Osteoblast (primary cell): ENCODE measurements around the gene HDAC4. TPM values are rescaled to one million over a fixed set of nuclear protein-coding genes. Genes with fewer than 3 reads are reported as not detected.

Source experiments
- DNase-seq: peaks from one replicate; pipeline ENCODE4 v3.0.0; 2011; ENCODE audit warnings: low spot score, mixed read lengths; ENCODE audit not compliant: insufficient read length; ENCODE audit errors: missing footprints
- H2AFZ ChIP-seq: 2 replicates; pipeline ENCODE4 v1.6.0; 2011; ENCODE audit warnings: mild to moderate bottlenecking, low read length
- H3K27ac ChIP-seq: 2 replicates; pipeline ENCODE4 v1.5.1; 2011; ENCODE audit warnings: mild to moderate bottlenecking, low read depth, low read length, moderate library complexity
- H3K27me3 ChIP-seq: 2 replicates; pipeline ENCODE4 v1.6.0; 2012; ENCODE audit warnings: mild to moderate bottlenecking, control low read depth, inconsistent platforms, low read length, moderate library complexity; ENCODE audit not compliant: insufficient read depth
- H3K36me3 ChIP-seq: 2 replicates; pipeline ENCODE4 v1.5.1; 2011; ENCODE audit warnings: mild to moderate bottlenecking, low read length, control low read depth, moderate library complexity; ENCODE audit not compliant: insufficient read depth
- H3K4me1 ChIP-seq: 2 replicates; pipeline ENCODE4 v1.5.1; 2011; ENCODE audit warnings: mild to moderate bottlenecking, low read length, control low read depth, moderate library complexity; ENCODE audit not compliant: insufficient read depth
- H3K4me2 ChIP-seq: 2 replicates; pipeline ENCODE4 v1.6.0; 2011; ENCODE audit warnings: mild to moderate bottlenecking, low read length; ENCODE audit not compliant: insufficient read depth
- H3K4me3 ChIP-seq: fragments of 200-600 bp; sonication (generic); 3 replicates; pipeline ENCODE4 v1.5.1; 2012; ENCODE audit warnings: mild to moderate bottlenecking, low read length, inconsistent platforms; ENCODE audit not compliant: insufficient read depth
- H3K79me2 ChIP-seq: 2 replicates; pipeline ENCODE4 v1.6.0; 2012; ENCODE audit warnings: mild to moderate bottlenecking, low read length, control low read depth, inconsistent platforms; ENCODE audit not compliant: insufficient read depth
- H3K9me3 ChIP-seq: 2 replicates; pipeline ENCODE4 v1.5.1; 2011; ENCODE audit warnings: low read depth, low read length, control low read depth
- H4K20me1 ChIP-seq: 2 replicates; pipeline ENCODE4 v1.6.0; 2012; ENCODE audit warnings: mild to moderate bottlenecking, low read length, control low read depth; ENCODE audit not compliant: insufficient read depth
- CTCF ChIP-seq: IDR thresholded peaks from 2 replicates; pipeline ENCODE4 v1.5.1; 2011; ENCODE audit warnings: mild to moderate bottlenecking, low read depth, low read length, moderate library complexity; ENCODE audit errors: extremely low read depth
- total RNA-seq: library from RNA; depleted of rRNA; stranded (reverse); fragments of >200 nt; gene quantifications from 2 replicates; pipeline ENCODE4 v1.2.3, GENCODE V29; 2012

Gene HDAC4
- total RNA-seq, 1 donor, result 30.8 TPM

- no peaks in the 10 kb centered on the region for H3K36me3 ChIP-seq
- H3K4me1 ChIP-seq, result no peaks in the 10 kb centered on the region
- no peak overlapping the region for H3K27ac ChIP-seq
- peaks cover 24% of the 10 kb centered on the region for H4K20me1 ChIP-seq
- H3K4me3 ChIP-seq, result no peak overlapping the region
- DNase-seq, result peak; percentile 65
- no peak for TF ChIP-seq CTCF
- no peaks in the 10 kb centered on the region for H3K27me3 ChIP-seq
- no peaks in the 10 kb centered on the region for H3K9me3 ChIP-seq
- H2AFZ ChIP-seq, result no peak overlapping the region
- peaks cover 23% of the 10 kb centered on the region for H3K79me2 ChIP-seq
- no peak overlapping the region for H3K4me2 ChIP-seq
Observed at GRCh38 chr2:239387811-239388210, 13.0 kb downstream of the HDAC4 start.

GRCh38 chr2:239386872-239387445, 13.9 kb downstream of the HDAC4 start:
- Histone ChIP-seq H3K79me2 (peaks cover 14% of the 10 kb centered on the region), H3K4me3 (no peak overlapping the region), H3K36me3 (no peaks in the 10 kb centered on the region), H3K27ac (no peak overlapping the region), H2AFZ (no peak overlapping the region), H3K4me2 (no peak overlapping the region), H3K9me3 (no peaks in the 10 kb centered on the region), H3K4me1 (no peaks in the 10 kb centered on the region), H3K27me3 (no peaks in the 10 kb centered on the region), H4K20me1 (peaks cover 19% of the 10 kb centered on the region)
- peak; percentile 73 for DNase-seq
- TF ChIP-seq CTCF, result no peak

- Histone ChIP-seq H3K27ac (no peak overlapping the region), H3K79me2 (peaks cover 6% of the 10 kb centered on the region), H3K4me1 (no peaks in the 10 kb centered on the region), H2AFZ (no peak overlapping the region), H3K9me3 (no peaks in the 10 kb centered on the region), H3K36me3 (no peaks in the 10 kb centered on the region), H3K4me3 (no peak overlapping the region), H3K4me2 (no peak overlapping the region), H4K20me1 (peaks cover 19% of the 10 kb centered on the region), H3K27me3 (no peaks in the 10 kb centered on the region)
- peak; percentile 80 for DNase-seq
- TF ChIP-seq CTCF, result no peak
Observed at GRCh38 chr2:239386001-239386670, 14.7 kb downstream of the HDAC4 start.

GRCh38 chr2:239385096-239386000, 15.5 kb downstream of the HDAC4 start:
- Histone ChIP-seq H2AFZ (no peak overlapping the region), H3K9me3 (no peaks in the 10 kb centered on the region), H3K4me2 (no peak overlapping the region), H3K79me2 (no peaks in the 10 kb centered on the region), H3K27me3 (no peaks in the 10 kb centered on the region), H4K20me1 (peaks cover 14% of the 10 kb centered on the region), H3K36me3 (no peaks in the 10 kb centered on the region), H3K4me3 (no peak overlapping the region), H3K4me1 (no peaks in the 10 kb centered on the region), H3K27ac (no peak overlapping the region)
- DNase-seq, result peak; percentile 68
- TF ChIP-seq CTCF, result no peak
